HL-60 (cell line): ENCODE results near the gene RAX2.

ENCODE experiments used
- CTCF ChIP-seq: IDR thresholded peaks from one replicate; pipeline ENCODE4 v1.5.1; 2011; ENCODE audit warnings: low read length, control low read depth, inconsistent platforms; ENCODE audit not compliant: insufficient read depth
- GABPA ChIP-seq: IDR thresholded peaks from 2 replicates; pipeline ENCODE4 v1.6.1; 2012; ENCODE audit warnings: low read depth
- POLR2AphosphoS5 ChIP-seq: IDR thresholded peaks from 2 replicates; pipeline ENCODE4 v1.6.1; 2012; ENCODE audit warnings: low read depth
- REST ChIP-seq: IDR thresholded peaks from 2 replicates; pipeline ENCODE4 v1.6.1; 2012; ENCODE audit warnings: low read depth; ENCODE audit not compliant: insufficient replicate concordance
- SPI1 ChIP-seq: IDR thresholded peaks from 2 replicates; pipeline ENCODE4 v1.6.1; 2012; ENCODE audit warnings: low read depth, mild to moderate bottlenecking, borderline replicate concordance

GRCh38 chr19:3814648-3815047, 42.6 kb upstream of the RAX2 start:
- TF ChIP-seq CTCF (no peak), REST (no peak), POLR2AphosphoS5 (no peak), SPI1 (no peak), GABPA (no peak)
